Retinal pigment epithelial cell (primary cell): Measurements from ENCODE around the gene HMGCS2.
A peak's percentile ranks its signal among the peaks of the same experiment; 100 is the strongest.
"Not testable (repeated sequence)": the region's sequence is repeated elsewhere in the genome, so short reads cannot be mapped to it uniquely, and the experiment has no call there.

ENCODE experiments used
- DNase-seq: peaks from one replicate; pipeline ENCODE4 v3.0.0-alpha.2; 2010; ENCODE audit warnings: low read depth
- H3K4me3 ChIP-seq: 2 replicates; pipeline ENCODE4 v1.5.1; 2011; ENCODE audit warnings: mild to moderate bottlenecking, low read length, control low read depth, moderate library complexity
- CTCF ChIP-seq: conservative IDR thresholded peaks from 2 replicates; pipeline ENCODE4 v1.5.1; 2011; ENCODE audit warnings: low read depth, low read length, control low read depth, inconsistent platforms

Gene HMGCS2

DNA sequence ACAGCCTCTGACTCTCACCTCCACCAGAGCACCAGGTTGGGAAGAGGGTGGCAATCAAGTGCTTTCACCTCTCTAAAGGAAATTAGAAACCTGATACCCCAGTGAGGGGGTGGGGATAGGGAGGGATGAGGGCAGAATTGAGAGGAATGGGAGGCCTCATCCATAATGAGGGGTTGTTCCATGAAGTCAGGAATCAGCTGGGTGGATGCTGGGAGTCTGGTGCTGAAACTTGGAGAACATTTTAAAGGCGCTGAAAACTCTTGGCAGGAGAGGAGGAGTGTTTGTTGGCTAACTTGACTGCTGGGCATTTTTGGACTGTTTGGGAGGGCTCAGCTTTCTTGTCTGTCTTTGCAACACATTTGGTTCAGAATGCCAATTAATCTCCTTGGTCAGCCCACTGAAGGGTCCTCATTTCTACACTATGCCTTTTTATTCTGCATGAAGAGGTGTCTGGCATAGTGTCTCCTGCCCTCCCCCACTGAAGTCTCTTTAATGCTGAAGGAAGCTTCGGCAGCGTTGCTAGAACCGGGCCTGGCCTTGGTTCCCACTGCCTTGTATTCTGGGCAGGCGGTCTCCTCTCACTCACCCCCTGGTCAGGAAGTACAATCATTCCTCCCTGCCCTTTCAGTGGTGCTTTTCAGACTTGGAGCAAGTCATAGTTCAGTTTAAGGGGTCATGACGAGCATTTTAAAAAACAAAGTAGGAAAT, 54.8 kb downstream of the HMGCS2 start:
- no peak for TF ChIP-seq CTCF
- H3K4me3 ChIP-seq, result no peak overlapping the region
- no peak for DNase-seq

DNA sequence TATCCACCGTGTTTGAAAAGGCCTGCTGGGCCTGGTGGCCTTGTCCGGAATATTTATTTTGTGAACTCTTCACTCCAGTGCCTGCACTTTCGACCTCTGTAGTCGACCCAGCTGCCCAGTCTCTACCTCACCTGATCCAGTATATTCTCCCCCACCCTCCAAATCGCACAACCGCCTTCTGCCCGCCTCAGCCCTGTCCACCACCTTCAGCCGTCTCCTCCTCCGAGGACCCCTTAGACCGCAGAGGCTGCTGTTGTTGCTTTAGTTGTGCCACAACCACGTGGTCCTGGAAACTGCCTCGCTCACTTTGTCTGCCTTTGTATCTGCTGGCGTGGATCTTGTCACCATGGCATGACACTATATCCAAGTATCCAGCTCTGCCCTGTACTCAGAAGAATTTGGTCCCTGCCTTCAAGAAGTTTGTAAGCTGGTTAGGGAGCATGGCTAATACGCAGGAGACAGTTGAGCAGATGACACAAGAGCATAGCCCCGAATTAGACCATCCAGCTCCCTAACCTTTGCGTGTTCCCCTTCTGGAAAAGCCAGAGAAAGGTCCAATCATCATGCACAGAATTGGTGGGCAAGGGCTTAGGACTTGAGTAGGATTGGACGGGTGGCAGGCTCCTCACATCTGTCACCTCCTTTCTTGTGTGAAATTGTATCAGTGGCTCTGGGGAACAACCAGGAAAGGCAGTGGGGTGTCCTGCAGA, 55.5 kb downstream of the HMGCS2 start:
- H3K4me3 ChIP-seq, result peak overlapping the region; percentile 73
- TF ChIP-seq CTCF, result no peak
- DNase-seq, result no peak

DNA sequence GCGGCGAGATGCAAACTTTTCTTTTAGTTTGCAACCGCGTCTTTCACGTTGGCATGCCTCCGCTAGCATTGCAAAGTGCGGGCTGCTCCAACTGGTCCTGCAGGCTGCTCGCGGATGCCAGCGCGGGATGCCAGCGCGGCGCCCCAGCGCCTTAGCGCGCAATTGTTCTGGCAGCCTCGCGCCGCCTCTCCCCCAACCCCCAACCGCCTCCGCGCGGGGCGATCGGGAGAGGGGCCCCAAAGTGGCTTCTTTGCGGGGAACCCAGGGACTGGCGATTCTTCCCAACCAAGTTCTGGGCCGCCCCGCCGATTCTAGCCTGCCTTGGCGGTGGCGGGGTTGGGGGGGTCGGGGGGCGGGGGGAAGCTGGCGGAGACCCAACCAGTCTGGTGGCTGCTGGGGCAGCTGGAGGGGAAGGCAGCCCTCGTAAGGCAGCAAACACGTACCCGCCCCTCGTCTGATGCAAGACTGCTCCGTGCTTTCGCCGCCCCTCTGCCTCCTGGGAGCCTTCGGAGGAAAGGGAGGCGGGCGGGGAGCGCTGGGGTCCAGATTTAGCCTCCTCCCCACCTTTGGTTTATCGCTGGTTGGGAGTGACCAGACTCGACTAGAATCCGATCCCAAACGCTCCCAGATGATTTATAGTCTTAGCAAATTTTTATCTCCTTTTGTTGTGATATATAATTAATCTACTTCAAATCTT, 56.2 kb downstream of the HMGCS2 start:
- DNase-seq, result peak; percentile 51
- no peak for TF ChIP-seq CTCF
- H3K4me3 ChIP-seq, result peak overlapping the region; percentile 73

- DNase-seq, result peak; percentile 54
Observed at GRCh38 chr1:119711804-119712341, 56.8 kb downstream of the HMGCS2 start, which contains the start of gene PHGDH. Gene PHGDH (plus strand): TSS chr1:119711934. CDS start chr1:119712023, 89 bp downstream.

DNA sequence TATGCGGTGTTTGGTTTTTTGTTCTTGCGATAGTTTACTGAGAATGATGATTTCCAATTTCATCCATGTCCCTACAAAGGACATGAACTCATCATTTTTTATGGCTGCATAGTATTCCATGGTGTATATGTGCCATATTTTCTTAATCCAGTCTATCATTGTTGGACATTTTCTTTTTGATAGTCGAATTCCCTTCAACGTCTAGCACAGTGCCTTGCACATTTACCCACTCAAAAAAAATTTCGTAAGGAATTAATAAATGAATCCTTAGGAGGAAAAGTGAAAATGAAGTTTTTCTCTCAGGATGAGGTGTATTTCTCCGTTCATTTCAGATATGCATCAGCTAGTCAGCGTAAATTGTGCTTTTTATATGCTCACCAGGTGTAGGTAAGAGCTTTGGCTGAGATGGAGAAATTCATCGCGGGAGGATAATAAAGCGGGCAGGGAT, 57.3 kb downstream of the HMGCS2 start:
- H3K4me3 ChIP-seq, result peak overlapping the region; percentile 73
- not testable (repeated sequence) for DNase-seq

More at GRCh38 chr1:119711804-119712341, 56.8 kb downstream of the HMGCS2 start, which contains the start of gene PHGDH:
- peak within 1 kb of the TSS; percentile 73 for H3K4me3 ChIP-seq
- TF ChIP-seq CTCF, result no peak

GRCh38 chr1:119706599-119706998, 62.1 kb downstream of the HMGCS2 start:
- DNase-seq, H3K4me3 ChIP-seq: not testable (repeated sequence)

- TF ChIP-seq CTCF, result no peak
- no peak for DNase-seq
- H3K4me3 ChIP-seq, result no peak overlapping the region
Observed at GRCh38 chr1:119703666-119704450, 64.8 kb downstream of the HMGCS2 start.
